Stimulated activated CD8-positive, alpha-beta memory T cell treated with anti-CD3 and anti-CD28 coated beads, Interleukin-4, amount 100 ng/mL, for 4 hours (primary cell): ENCODE data around the gene OTUD5.

Experiments
- DNase-seq, 2 donors: peaks; one replicate each; pipeline ENCODE4 v3.0.0-alpha.2; 2020; ENCODE audit warnings: low read depth in 2 of 2, low spot score in 1 of 2

Gene OTUD5

DNA sequence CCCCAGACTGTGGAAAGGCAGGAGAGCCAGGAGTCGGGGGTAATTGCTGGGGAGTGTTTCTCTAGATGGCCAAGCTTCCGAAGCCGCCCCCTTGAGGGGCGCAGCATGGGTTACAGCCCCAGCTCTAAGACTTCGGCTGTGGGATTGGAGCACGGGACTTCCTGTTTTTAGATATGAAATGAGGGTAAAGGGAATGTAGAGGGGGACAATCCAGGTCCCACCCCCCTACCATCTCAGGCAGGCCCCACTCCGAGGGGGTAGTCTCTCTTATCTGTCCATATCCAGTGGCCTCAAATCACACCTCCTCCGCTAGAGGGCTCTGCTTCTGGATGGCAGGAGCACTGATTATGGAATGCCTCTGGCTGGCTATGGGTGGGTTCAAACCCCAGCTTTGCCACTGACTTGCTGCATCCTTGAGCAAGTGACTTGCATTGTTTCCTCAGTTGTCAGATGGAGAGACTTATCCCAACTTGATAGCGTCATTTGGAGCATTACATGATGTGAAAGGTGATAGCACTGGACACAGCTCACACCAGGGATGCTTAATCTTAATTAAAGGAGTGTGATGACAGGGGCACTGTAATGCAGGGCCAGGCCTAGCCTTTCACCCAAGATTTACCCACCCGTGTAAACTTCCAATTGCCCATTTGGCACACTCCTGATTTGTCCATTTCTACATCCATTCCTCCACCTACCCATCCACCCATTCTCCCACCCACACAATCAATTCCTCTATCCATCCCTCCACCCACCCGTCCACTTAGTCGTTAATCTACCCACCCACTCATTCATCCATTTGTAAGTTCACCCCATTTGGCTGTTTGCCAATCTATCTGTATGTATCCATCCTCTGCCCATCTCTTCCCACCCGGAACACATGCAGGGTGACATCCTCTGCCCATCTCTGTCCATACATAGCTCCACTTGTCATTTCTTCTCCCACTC is 15.1 kb upstream of the OTUD5 start:
- DNase-seq = no peak

- DNase-seq = no peak
These were observed 14.1 kb upstream of the OTUD5 start, which contains the start of gene KCND1 for GRCh38 chrX:48971249-48972219. TSS of gene KCND1 (minus strand) at chrX:48971844. CDS start at chrX:48970271, 1,573 bp downstream.

DNA sequence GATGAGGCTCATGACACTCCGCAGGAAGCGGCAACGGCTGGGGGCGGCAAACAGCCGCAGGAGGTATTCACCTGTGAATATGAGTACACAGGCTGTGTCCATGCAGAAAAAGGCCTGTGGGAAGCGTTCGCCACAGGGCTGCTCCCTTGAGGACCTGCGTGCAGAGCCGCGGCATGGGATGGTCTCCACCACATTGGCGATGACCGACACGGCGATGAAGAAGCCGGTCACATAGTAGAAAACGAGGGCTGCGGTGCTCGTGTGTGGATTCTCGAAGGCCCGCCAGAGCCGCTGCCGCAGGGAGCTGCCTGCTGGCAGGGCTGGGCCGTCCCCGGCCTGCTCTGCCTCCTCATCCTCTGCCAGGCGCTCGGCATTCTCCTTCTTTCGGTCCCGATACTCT is 12.1 kb upstream of the OTUD5 start:
- no peak for DNase-seq

DNA sequence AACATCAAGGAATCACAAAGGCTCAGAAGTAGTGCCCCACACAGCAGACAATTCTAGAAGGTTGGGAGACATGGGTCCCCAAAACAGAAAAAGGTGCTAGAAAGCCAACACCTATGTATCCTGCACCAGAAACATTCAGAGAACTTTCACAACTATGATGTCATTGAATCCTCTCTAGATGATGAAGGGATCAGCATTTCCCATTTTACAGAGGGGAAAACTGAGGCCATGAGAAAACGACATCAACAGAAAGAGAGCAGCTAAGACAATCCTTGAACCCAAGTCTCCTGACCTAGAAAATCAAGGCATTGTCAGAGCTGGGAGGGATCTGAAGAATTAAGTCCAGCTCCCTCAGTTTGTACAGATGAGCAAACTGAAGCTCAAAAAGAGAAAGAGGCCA is 11.0 kb upstream of the OTUD5 start:
- no peak for DNase-seq

- DNase-seq = no peak
These were observed 9.6 kb upstream of the OTUD5 start for GRCh38 chrX:48966796-48967579.

DNA sequence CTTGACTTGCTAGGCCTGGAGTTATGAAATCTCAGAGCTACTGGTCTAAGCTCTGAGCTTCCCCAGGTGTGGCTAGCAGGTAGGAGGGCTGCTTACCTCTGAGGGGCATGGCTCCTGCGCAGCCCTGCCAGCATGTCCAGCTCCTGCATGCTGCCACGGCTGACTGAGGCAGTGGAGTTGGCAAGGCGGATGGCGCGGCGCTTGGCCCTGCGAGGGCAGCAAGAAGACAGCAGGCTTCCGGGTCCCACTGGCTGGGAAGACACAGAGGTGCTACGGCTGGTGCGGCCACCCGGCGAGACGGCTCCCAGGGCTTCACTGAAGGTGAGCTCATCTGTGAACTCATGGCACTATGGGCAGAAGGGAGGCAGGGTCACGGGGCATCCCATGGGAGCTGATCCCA is 8.6 kb upstream of the OTUD5 start:
- no peak for DNase-seq

DNA sequence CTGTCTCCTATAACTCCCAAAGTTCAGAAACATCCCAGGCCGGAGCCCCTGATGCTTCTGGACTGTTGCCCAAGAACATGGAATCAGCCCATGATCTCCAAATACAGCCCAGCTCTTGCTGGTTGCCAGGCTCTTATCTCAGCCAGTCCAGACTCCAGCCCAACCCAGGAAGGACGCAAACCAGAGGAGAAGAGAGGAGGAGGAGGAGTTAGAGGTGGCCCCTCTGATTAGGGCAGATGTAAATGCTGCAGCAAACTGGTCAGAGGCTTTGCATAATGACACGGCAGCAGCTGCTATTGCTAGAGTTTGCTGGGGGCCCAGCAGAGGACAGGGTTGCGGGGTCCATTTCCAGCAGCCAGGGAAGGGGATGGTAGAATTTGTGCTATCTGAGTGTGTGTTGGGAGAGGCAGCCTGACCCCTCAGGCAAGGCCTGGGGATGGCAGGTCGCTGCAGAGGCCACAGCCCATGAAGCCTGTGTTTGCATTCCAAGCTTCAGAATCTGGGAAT is 4.2 kb upstream of the OTUD5 start:
- no peak for DNase-seq

- DNase-seq = no peak
These were observed 2.9 kb upstream of the OTUD5 start for GRCh38 chrX:48960291-48960690.

- no peak for DNase-seq
These were observed 1.3 kb upstream of the OTUD5 start for GRCh38 chrX:48958635-48959094.

DNA sequence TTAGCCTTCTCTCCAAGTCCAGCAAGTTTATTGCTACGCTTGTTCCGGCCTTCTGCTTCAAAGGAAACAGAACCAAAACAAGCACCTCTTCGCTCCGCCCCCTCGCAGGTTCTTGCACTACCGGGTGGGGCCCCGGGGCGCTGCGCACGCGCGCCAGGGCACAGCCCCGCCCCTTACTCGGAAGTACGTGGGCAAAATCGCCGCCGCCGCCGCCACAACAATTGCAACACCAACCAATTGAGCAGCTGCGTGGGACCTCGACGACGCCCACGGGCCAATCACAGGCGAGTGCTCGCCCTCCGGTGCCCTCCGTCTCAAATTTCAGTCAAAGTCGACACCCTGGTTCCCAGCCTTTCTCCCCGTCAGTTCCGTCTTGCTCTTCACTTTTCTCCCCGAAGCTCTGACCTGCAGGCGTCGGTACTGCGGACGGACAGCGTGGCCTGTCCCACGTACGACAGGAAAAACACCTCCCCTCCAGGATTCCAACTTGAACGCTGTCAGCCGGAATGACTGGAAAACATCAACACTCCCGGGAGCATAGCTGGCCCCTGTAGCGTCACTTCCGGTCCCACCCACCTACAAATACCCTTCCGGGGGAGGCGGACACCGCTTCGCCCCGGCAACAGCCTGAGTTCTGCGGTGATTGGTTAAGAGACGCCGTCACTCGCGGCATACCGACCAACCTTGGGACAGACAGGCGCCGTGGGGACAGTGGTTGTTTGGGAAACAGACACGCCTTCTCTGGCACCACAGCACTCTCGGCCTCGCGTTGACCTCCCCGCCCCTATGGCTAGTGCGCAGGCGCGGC is 624 bp upstream of the OTUD5 start:
- DNase-seq = peak; percentile 79 to 87

DNA sequence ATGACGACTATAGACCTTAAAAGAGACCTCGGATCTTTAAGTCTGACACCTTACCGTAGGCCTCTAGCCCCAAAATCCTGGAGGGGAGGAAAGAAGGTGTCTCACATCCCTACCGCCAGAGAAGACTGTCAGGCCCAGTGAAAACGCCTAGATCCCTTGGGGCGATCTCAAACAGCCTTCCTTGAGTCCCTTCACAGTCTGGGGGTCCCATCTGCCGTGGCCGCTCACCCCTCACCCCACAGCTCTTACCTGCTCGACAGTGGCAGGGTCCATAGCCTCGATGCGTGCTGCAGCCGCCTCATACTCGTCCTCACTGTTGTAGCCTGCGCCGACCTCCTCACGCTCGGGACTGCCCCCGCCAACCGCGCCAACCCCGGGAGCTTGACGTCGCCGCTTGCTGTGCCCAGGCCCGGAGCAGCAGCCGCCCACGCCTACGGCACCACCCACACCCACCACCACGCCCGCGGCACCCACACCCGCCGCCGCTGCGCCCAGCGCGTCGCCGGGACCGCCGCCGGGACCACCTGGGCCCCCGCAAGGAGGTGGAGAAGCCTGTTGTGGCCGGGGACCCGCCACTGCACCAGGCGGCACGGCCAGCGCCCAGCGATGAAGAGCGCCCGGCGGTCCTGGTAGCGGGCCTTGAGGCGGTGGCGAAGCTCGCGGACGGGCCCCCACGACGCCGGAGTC is 536 bp downstream of the OTUD5 start:
- DNase-seq = peak in 1 of 2 donors; percentile 40

- DNase-seq = no peak
These were observed 8.8 kb downstream of the OTUD5 start for GRCh38 chrX:48948589-48948988.

DNA sequence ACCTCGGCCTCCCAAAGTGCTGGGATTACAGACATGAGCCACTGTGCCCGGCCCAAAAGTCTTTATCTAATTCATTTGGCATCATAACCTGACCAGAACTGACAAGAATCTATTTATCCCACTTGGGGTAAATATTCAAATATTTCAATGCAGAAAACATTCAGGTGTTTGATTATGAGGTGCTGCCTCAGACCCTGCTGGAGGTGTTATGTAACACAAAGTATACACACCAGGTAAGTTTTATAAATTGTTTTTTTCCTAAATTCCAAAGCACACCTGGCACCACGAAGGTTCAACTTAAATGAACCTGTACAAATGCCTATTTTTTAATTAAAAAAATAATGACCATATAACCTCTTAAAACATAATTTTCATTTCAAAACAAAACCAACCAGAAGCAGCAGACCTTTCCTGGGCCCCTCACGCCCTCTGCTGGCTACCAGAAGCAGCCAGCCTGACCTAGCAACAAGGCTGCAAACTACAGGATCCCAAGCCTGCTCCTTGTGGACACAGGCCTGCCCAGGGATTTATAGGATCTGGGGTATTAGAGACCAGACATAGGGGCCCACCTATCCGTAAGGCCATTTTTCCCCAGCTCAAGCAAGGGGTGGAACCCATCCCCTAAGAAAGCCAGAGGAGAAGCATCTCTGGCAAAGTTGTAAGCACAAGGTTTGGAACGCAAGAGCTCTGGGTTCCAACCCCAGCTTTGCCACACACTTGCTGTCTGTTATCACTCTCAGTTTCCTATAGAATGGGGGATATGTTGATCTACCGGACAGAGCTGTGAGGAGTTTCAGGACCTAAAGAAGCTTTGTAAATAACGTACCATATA is 11.7 kb downstream of the OTUD5 start:
- DNase-seq = no peak

GRCh38 chrX:48942895-48943294 is 14.5 kb downstream of the OTUD5 start:
- DNase-seq = no peak

GRCh38 chrX:48940404-48940955 is 16.9 kb downstream of the OTUD5 start:
- DNase-seq = no peak

GRCh38 chrX:48939524-48940228 is 17.7 kb downstream of the OTUD5 start:
- no peak for DNase-seq

GRCh38 chrX:48938721-48939425 is 18.5 kb downstream of the OTUD5 start:
- DNase-seq = no peak
